CD14-positive monocyte (primary cell): Measurements from ENCODE around the gene BCAT1. TPM values are rescaled to one million over a fixed set of nuclear protein-coding genes. Genes with fewer than 3 reads are reported as not detected.

Experiments
- DNase-seq, 3 donors: peaks; one replicate each; pipeline ENCODE4 v3.0.0-alpha.2; 2011 to 2022
- H2AFZ ChIP-seq: 2 replicates; pipeline ENCODE4 v1.6.0; 2012; ENCODE audit warnings: mild to moderate bottlenecking, low read depth, low read length, inconsistent platforms; ENCODE audit not compliant: insufficient read depth, poor library complexity, severe bottlenecking
- H3K27ac ChIP-seq, 2 donors: 1 replicate in 1 of 2; 2 replicates in 1 of 2; pipeline ENCODE4 v1.5.1; 2012 to 2013; ENCODE audit warnings: low read length in 2 of 2, control low read depth in 1 of 2, inconsistent platforms in 1 of 2, low read depth in 1 of 2, mild to moderate bottlenecking in 1 of 2
- H3K27me3 ChIP-seq, 2 donors: one replicate each; pipeline versions ENCODE4 v1.6.0 to v1.6.1; 2011 to 2013; ENCODE audit warnings: low read length in 2 of 2; ENCODE audit not compliant: control insufficient read depth in 2 of 2, insufficient read depth in 2 of 2
- H3K36me3 ChIP-seq, 2 donors: replicated peaks in 1 of 2; 1 replicate in 1 of 2; 2 replicates in 1 of 2; pipeline versions ENCODE4 v1.5.1 to v1.6.1; 2012 to 2013; ENCODE audit warnings: low read length in 2 of 2, control low read depth in 1 of 2, inconsistent platforms in 1 of 2, mild to moderate bottlenecking in 1 of 2; ENCODE audit not compliant: insufficient read depth in 2 of 2, control insufficient read depth in 1 of 2
- H3K4me1 ChIP-seq, 2 donors: 1 replicate in 1 of 2; 2 replicates in 1 of 2; pipeline versions ENCODE4 v1.5.1 to v1.6.1; 2012 to 2013; ENCODE audit warnings: low read length in 2 of 2, control low read depth in 1 of 2, inconsistent platforms in 1 of 2, mild to moderate bottlenecking in 1 of 2, moderate library complexity in 1 of 2; ENCODE audit not compliant: insufficient read depth in 2 of 2, control insufficient read depth in 1 of 2
- H3K4me2 ChIP-seq: replicated peaks from 2 replicates; pipeline ENCODE3; 2012; ENCODE audit warnings: low read length, moderate library complexity, mild to moderate bottlenecking; ENCODE audit not compliant: poor library complexity, severe bottlenecking; ENCODE audit errors: extremely low read depth
- H3K4me3 ChIP-seq, 3 experiments: fragments of 200-600 bp in 1 of 3; sonication (generic) in 1 of 3; replicated peaks in 1 of 3; 1 replicate in 2 of 3; 2 replicates in 1 of 3; pipeline ENCODE4 v1.5.1; 2011 to 2013; ENCODE audit warnings: low read length in 3 of 3, mild to moderate bottlenecking in 3 of 3, control low read depth in 2 of 3, low read depth in 2 of 3, inconsistent platforms in 1 of 3, moderate library complexity in 1 of 3
- H3K79me2 ChIP-seq: 2 replicates; pipeline ENCODE4 v1.6.0; 2012; ENCODE audit warnings: mild to moderate bottlenecking, control low read depth, inconsistent platforms, low read length, moderate library complexity; ENCODE audit not compliant: insufficient read depth
- H3K9ac ChIP-seq: 2 replicates; pipeline ENCODE4 v1.6.0; 2017; ENCODE audit warnings: low read length, mild to moderate bottlenecking; ENCODE audit not compliant: insufficient read depth, poor library complexity, severe bottlenecking
- H3K9me3 ChIP-seq, 2 donors: replicated peaks in 1 of 2; 1 replicate in 1 of 2; 2 replicates in 1 of 2; pipeline versions ENCODE4 v1.5.1 to v1.6.1; 2012 to 2013; ENCODE audit warnings: low read length in 2 of 2, control low read depth in 1 of 2; ENCODE audit not compliant: control insufficient read depth in 1 of 2, insufficient read depth in 1 of 2
- H4K20me1 ChIP-seq: 2 replicates; pipeline ENCODE4 v1.6.0; 2012; ENCODE audit warnings: mild to moderate bottlenecking, low read length, control low read depth, moderate library complexity; ENCODE audit not compliant: insufficient read depth
- H3K27ac Mint-ChIP-seq, 7 donors: one replicate each; pipeline ENCODE4 v1.8.0; 2020; ENCODE audit warnings: mild to moderate bottlenecking in 7 of 7, mixed read lengths in 7 of 7, moderate library complexity in 6 of 7, inconsistent platforms in 2 of 7
- H3K27me3 Mint-ChIP-seq, 3 donors: one replicate each; pipeline ENCODE4 v1.8.0; 2021 to 2022; ENCODE audit warnings: low read depth in 3 of 3, mild to moderate bottlenecking in 3 of 3, mixed read lengths in 3 of 3, moderate library complexity in 3 of 3, inconsistent platforms in 1 of 3
- H3K36me3 Mint-ChIP-seq, 2 donors: one replicate each; pipeline ENCODE4 v1.8.0; 2020; ENCODE audit warnings: mixed read lengths in 2 of 2, inconsistent platforms in 1 of 2, mild to moderate bottlenecking in 1 of 2
- H3K4me1 Mint-ChIP-seq: one replicate; pipeline ENCODE4 v1.8.0; 2020; ENCODE audit warnings: mild to moderate bottlenecking, mixed read lengths
- H3K4me3 Mint-ChIP-seq, 2 donors: one replicate each; pipeline ENCODE4 v1.8.0; 2020; ENCODE audit warnings: mild to moderate bottlenecking in 2 of 2, mixed read lengths in 2 of 2, moderate library complexity in 1 of 2
- H3K9me3 Mint-ChIP-seq, 7 donors: one replicate each; pipeline ENCODE4 v1.8.0; 2020 to 2022; ENCODE audit warnings: mixed read lengths in 7 of 7, mild to moderate bottlenecking in 6 of 7, moderate library complexity in 6 of 7, inconsistent platforms in 2 of 7
- WGBS: methylation state at CpG from one replicate; pipeline ENCODE4 v1.1.5; 2013; ENCODE audit warnings: missing lambda C conversion rate; ENCODE audit not compliant: insufficient coverage; 5-methylcytosine and 5-hydroxymethylcytosine counted together
- intact Hi-C, 2 donors: fragments of 100-400 bp; cut with micrococcal nuclease; formaldehyde crosslinking; loops; one replicate each; pipeline versions ENCODE4 v1.15.0 to v1.15.1; 2023
- polyA plus RNA-seq, 3 donors: library from polyadenylated mRNA; depleted of rRNA in 1 of 3; unstranded in 2 of 3; stranded (reverse) in 1 of 3; fragments of 300-500 nt in 2 of 3; fragments of >200 nt in 1 of 3; fragmentation: Illumina TruSeq in 2 of 3; gene quantifications; 1 replicate in 2 of 3; 2 replicates in 1 of 3; pipeline ENCODE4 v1.2.3, GENCODE V29; 2012 to 2021
- TF ChIP-seq, protein P1 (sequence below): fragments of 200-600 bp; IDR thresholded peaks from one replicate; pipeline ENCODE4 v1.8.0; 2022; ENCODE audit warnings: antibody characterized with exemption, mild to moderate bottlenecking

The BCAT1 gene
- polyA plus RNA-seq, 3 donors, result 3.5 to 16.9 (median 15.2) TPM

DNA sequence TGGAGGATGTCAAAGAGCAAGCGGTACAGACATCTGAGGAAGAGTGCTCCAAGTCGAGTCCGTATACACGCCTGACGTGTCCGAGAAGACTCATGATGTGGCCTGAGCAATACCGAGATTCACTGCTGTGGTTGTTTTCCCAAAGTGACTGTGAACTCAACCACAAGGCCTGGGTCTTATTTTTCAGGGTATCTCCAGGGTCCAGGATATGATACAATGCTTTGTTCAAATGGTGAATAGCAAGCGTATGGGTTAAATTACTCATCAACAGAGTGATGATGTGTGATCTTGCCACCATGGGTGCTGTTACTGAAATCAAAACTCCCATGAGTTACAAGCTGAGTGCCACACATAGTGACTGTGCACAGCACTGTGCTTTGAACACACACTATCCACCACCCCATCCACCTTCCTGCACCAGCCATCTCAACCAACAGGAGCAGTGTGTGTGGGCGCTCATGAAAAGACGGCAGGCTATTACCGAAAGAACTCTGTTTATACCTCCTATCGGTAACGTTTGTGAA lies 109.6 kb downstream of the BCAT1 start:
- no peaks in the 10 kb centered on the region for H4K20me1 ChIP-seq
- H3K27me3 ChIP-seq, result no peaks in the 10 kb centered on the region
- WGBS, result 89% methylated on average over 9 of the region's 13 CpGs
- H3K4me1 ChIP-seq, result peaks cover 21 to 23% of the 10 kb centered on the region in 2 donors
- no peaks in the 10 kb centered on the region for H3K9me3 ChIP-seq
- Mint-ChIP-seq H3K36me3 (peaks cover 3 to 5% of the 10 kb centered on the region in 2 donors), H3K27me3 (no peaks in the 10 kb centered on the region), H3K4me3 (no peak overlapping the region), H3K27ac (peak overlapping the region in 6 of 7 donors; percentile 49 to 89 (median 79)), H3K9me3 (no peaks in the 10 kb centered on the region), H3K4me1 (peaks cover 28% of the 10 kb centered on the region)
- no peak overlapping the region for H3K9ac ChIP-seq
- H2AFZ ChIP-seq, result no peak overlapping the region
- intact Hi-C loops, result no loop called here
- H3K4me2 ChIP-seq, result no peak overlapping the region
- H3K4me3 ChIP-seq, result no peak overlapping the region
- peak overlapping the region in 1 of 2 donors; percentile 76 for H3K27ac ChIP-seq
- DNase-seq, result peak; percentile 16 to 54 (median 27)
- TF ChIP-seq, protein P1, sequence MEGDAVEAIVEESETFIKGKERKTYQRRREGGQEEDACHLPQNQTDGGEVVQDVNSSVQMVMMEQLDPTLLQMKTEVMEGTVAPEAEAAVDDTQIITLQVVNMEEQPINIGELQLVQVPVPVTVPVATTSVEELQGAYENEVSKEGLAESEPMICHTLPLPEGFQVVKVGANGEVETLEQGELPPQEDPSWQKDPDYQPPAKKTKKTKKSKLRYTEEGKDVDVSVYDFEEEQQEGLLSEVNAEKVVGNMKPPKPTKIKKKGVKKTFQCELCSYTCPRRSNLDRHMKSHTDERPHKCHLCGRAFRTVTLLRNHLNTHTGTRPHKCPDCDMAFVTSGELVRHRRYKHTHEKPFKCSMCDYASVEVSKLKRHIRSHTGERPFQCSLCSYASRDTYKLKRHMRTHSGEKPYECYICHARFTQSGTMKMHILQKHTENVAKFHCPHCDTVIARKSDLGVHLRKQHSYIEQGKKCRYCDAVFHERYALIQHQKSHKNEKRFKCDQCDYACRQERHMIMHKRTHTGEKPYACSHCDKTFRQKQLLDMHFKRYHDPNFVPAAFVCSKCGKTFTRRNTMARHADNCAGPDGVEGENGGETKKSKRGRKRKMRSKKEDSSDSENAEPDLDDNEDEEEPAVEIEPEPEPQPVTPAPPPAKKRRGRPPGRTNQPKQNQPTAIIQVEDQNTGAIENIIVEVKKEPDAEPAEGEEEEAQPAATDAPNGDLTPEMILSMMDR, result no peak
- H3K36me3 ChIP-seq, result no peaks in the 10 kb centered on the region
- H3K79me2 ChIP-seq, result no peaks in the 10 kb centered on the region

DNA sequence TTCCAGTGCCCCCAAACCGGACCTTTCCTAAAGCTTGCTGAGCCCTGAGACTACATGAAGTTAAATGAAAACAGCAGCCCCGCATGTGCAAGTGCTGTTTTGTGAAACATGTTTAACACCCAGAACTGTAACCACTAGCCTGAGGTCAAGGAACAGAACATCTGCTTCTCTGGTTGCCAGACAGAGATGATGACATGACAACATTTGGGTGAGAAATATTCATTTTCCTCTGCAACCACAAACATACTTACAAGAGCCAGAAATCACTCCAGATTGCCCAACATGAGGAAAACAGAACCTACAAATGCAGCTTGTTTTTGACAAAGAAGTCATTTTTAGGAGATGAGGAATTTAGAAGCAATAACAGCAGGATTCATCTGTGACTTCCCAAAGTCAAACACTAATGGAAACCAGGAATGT lies 110.4 kb downstream of the BCAT1 start:
- Histone ChIP-seq H3K27ac (peak overlapping the region in 1 of 2 donors; percentile 76), H2AFZ (no peak overlapping the region), H3K9me3 (no peaks in the 10 kb centered on the region), H3K9ac (no peak overlapping the region), H4K20me1 (no peaks in the 10 kb centered on the region), H3K79me2 (no peaks in the 10 kb centered on the region), H3K4me3 (peak overlapping the region in 1 of 3 experiments; percentile 41), H3K4me1 (peaks cover 21 to 23% of the 10 kb centered on the region in 2 donors), H3K36me3 (no peaks in the 10 kb centered on the region), H3K4me2 (peak overlapping the region; percentile 42), H3K27me3 (no peaks in the 10 kb centered on the region)
- intact Hi-C loops, result no loop called here
- H3K9me3 Mint-ChIP-seq, result no peaks in the 10 kb centered on the region
- H3K27me3 Mint-ChIP-seq, result no peaks in the 10 kb centered on the region
- H3K4me1 Mint-ChIP-seq, result peaks cover 28% of the 10 kb centered on the region
- WGBS, result 8% methylated on average over 2 of the region's 2 CpGs
- H3K4me3 Mint-ChIP-seq, result peak overlapping the region in 1 of 2 donors; percentile 54
- peak overlapping the region; percentile 56 to 89 (median 79) for H3K27ac Mint-ChIP-seq
- TF ChIP-seq, protein P1, result no peak
- peak; percentile 75 to 81 (median 77) for DNase-seq
- peaks cover 3 to 5% of the 10 kb centered on the region in 2 donors for H3K36me3 Mint-ChIP-seq
